ENCODE measurements around the gene PRKCE. TPM values are rescaled to one million over a fixed set of nuclear protein-coding genes. Genes with fewer than 3 reads are reported as not detected.
A peak's percentile ranks its signal among the peaks of the same experiment; 100 is the strongest.

The PRKCE gene
- total and polyA plus RNA-seq, 2 experiments from 2014 or later = 0.94 to 1.2 TPM

GRCh38 chr2:46143429-46144132 lies 492.1 kb downstream of the PRKCE start (continued):
- TF ChIP-seq ZNF462 (CRISPR knock-in tag; IDR thresholded peaks at IDR 0.05) (no peak), NANOG (IDR thresholded peaks at IDR 0.05; ENCODE audit: borderline replicate concordance) (no peak), STAT1 (IDR thresholded peaks at IDR 0.05; ENCODE audit: unreplicated experiment) (no peak)

- no peak for TF ChIP-seq NANOG (IDR thresholded peaks at IDR 0.05; ENCODE audit: borderline replicate concordance)
- TF ChIP-seq CTCF (conservative IDR thresholded peaks at IDR 0.05; ENCODE audit: low read depth in 2 of 2) = peak in 1 of 2 experiments; percentile 14; a peak in 1 of 4 replicates
These were observed 492.8 kb downstream of the PRKCE start for GRCh38 chr2:46144133-46144800.

More at GRCh38 chr2:46144133-46144800, 492.8 kb downstream of the PRKCE start:
- Histone ChIP-seq H3K27me3 (ENCODE audit: insufficient read depth) (no peaks in the 10 kb centered on the region), H3K9me2 (ENCODE audit: insufficient read depth) (peaks cover 11% of the 10 kb centered on the region), H3K4me2 (no peak overlapping the region), H3K4me3 (no peak overlapping the region), H3K79me2 (replicated peaks; ENCODE audit: insufficient read depth) (no peaks in the 10 kb centered on the region), H3K27ac (ENCODE audit: low read depth) (no peak overlapping the region), H3F3A (replicated peaks; ENCODE audit: low read depth) (no peaks in the 10 kb centered on the region), H2AFZ (peak overlapping the region; percentile 11; the same call in 1 of the 2 replicates), H4K20me1 (replicated peaks; ENCODE audit: insufficient read depth) (no peaks in the 10 kb centered on the region), H3K36me3 (ENCODE audit: insufficient read depth) (no peaks in the 10 kb centered on the region), H3K4me1 (ENCODE audit: insufficient read depth) (peaks cover 13% of the 10 kb centered on the region)
- Mint-ChIP-seq H3K27ac (no peak overlapping the region), H3K36me3 (ENCODE audit: low read depth) (no peaks in the 10 kb centered on the region; the same call in 2 of the 3 replicates), H3K9me3 (no peaks in the 10 kb centered on the region), H3K27me3 (ENCODE audit: insufficient read depth, low read depth, poor library complexity) (peaks cover 2% of the 10 kb centered on the region), H3K4me1 (peaks cover 8% of the 10 kb centered on the region), H3K4me3 (no peak overlapping the region)
- DNase-seq (ENCODE audit: low spot score) (peak; percentile 28), ATAC-seq (peak; percentile 44)
